GM19035 (cell line): Measurements from ENCODE around the gene WDR73.

ENCODE experiments used
- ATAC-seq: cut with Tn5 transposase; IDR thresholded peaks from one replicate; pipeline ENCODE4 v1.9.1; 2021; ENCODE audit not compliant: unreplicated experiment

WDR73 gene

DNA sequence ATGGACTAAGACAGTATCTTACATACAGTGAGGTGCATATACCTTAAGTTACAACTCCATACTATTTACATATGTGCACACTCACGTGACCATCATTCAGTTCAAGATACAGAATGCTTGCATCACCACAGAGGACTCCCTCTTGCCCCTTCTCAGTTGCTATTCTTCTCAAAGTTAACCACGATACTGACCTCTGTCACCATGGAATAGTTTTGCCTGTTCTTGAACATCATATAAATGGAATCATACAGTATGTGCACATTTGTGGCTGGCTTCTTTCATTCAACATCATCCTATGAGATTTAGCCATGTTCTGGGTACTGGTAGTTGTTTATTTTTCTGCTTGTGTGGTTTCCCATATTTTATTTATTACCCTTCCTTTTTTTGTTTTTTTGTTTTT lies 63.7 kb downstream of the WDR73 start:
- ATAC-seq: no peak
